Measurements from ENCODE around the gene SLC41A2. TPM values are rescaled to one million over a fixed set of nuclear protein-coding genes. Genes with fewer than 3 reads are reported as not detected.

SLC41A2 gene
- total and polyA plus RNA-seq, 2 donors (not counting 1 experiment from before 2014, with no cell fraction given): 0.51 to 13.0 TPM

GRCh38 chr12:105001476-105001875 lies 43.4 kb upstream of the SLC41A2 start:
- Histone ChIP-seq H2AFZ (ENCODE audit: insufficient read depth, low read depth, low read length, poor library complexity, severe bottlenecking) (no peak overlapping the region), H3K9ac (ENCODE audit: low read length) (no peak overlapping the region), H3K4me1 (ENCODE audit: control insufficient read depth in 2 of 2, insufficient read depth in 2 of 2, low read length in 2 of 2) (no peaks in the 10 kb centered on the region), H3K79me2 (ENCODE audit: control insufficient read depth, insufficient read depth, low read length) (peaks cover 9% of the 10 kb centered on the region), H3K36me3 (replicated peaks in 1 of 2; ENCODE audit: control extremely low read depth in 1 of 2, control insufficient read depth in 1 of 2, extremely low read depth in 1 of 2, insufficient read depth in 2 of 2, low read length in 1 of 2) (peaks cover 5 to 51% of the 10 kb centered on the region in 2 experiments), H4K20me1 (ENCODE audit: control insufficient read depth, insufficient read depth, low read length, poor library complexity, severe bottlenecking) (no peaks in the 10 kb centered on the region), H3K9me3 (ENCODE audit: control extremely low read depth in 1 of 3, control insufficient read depth in 2 of 3, insufficient read depth in 1 of 3, low read length in 2 of 3) (no peaks in the 10 kb centered on the region), H3K4me2 (replicated peaks; ENCODE audit: low read depth, low read length, poor library complexity, severe bottlenecking) (no peak overlapping the region), H3K27me3 (replicated peaks in 1 of 4; ENCODE audit: control extremely low read depth in 1 of 4, control insufficient read depth in 3 of 4, insufficient read depth in 4 of 4, low read length in 3 of 4) (no peaks in the 10 kb centered on the region), H3K4me3 (ENCODE audit: control extremely low read depth in 1 of 5, extremely low read depth in 1 of 5, insufficient read depth in 1 of 5, low read depth in 2 of 5, low read length in 4 of 5) (no peak overlapping the region), H3K27ac (ENCODE audit: low read length in 2 of 2) (no peak overlapping the region)
- H3K9me3 Mint-ChIP-seq (ENCODE audit: insufficient read depth): peaks cover 10% of the 10 kb centered on the region
- intact Hi-C loops (cut with micrococcal nuclease): no loop called here
- POLR2A ChIA-PET: no interaction called here
- H3K27ac Mint-ChIP-seq: no peak overlapping the region
- H3K4me1 Mint-ChIP-seq: no peaks in the 10 kb centered on the region
- H3K27me3 Mint-ChIP-seq: no peaks in the 10 kb centered on the region
- CTCF ChIA-PET: interaction anchor here (1.8 kb wide), 1 partner anchor 620 kb away, joined by 4 read pairs; no protein-coding TSS in a partner anchor
- no peak for ATAC-seq (ENCODE audit: low read depth)
- DNase-seq: no peak
- TF ChIP-seq EZH2 (IDR thresholded peaks at IDR 0.05; ENCODE audit: borderline replicate concordance, insufficient read depth, low read depth, low read length, poor library complexity, severe bottlenecking): no peak
- TF ChIP-seq CTCF (IDR thresholded peaks at IDR 0.05): no peak
- H3K4me3 Mint-ChIP-seq: no peak overlapping the region

GRCh38 chr12:104999347-104999685 lies 41.2 kb upstream of the SLC41A2 start:
- DNase-seq: no peak
- no peak for ATAC-seq (ENCODE audit: low read depth)
- H3K4me2 ChIP-seq (replicated peaks; ENCODE audit: low read depth, low read length, poor library complexity, severe bottlenecking): no peak overlapping the region
- H3K27me3 ChIP-seq (replicated peaks in 1 of 4; ENCODE audit: control extremely low read depth in 1 of 4, control insufficient read depth in 3 of 4, insufficient read depth in 4 of 4, low read length in 3 of 4): no peaks in the 10 kb centered on the region
- H3K9ac ChIP-seq (ENCODE audit: low read length): no peak overlapping the region
- H3K9me3 ChIP-seq (ENCODE audit: control extremely low read depth in 1 of 3, control insufficient read depth in 2 of 3, insufficient read depth in 1 of 3, low read length in 2 of 3): no peaks in the 10 kb centered on the region
- H4K20me1 ChIP-seq (ENCODE audit: control insufficient read depth, insufficient read depth, low read length, poor library complexity, severe bottlenecking): no peaks in the 10 kb centered on the region
- H3K9me3 Mint-ChIP-seq (ENCODE audit: insufficient read depth): peaks cover 7% of the 10 kb centered on the region
- H2AFZ ChIP-seq (ENCODE audit: insufficient read depth, low read depth, low read length, poor library complexity, severe bottlenecking): no peak overlapping the region
- WGBS (ENCODE audit: insufficient coverage): 87% methylated on average over 6 of the region's 7 CpGs
- intact Hi-C loops (cut with micrococcal nuclease): no loop called here
- no peaks in the 10 kb centered on the region for H3K4me1 ChIP-seq (ENCODE audit: control insufficient read depth in 2 of 2, insufficient read depth in 2 of 2, low read length in 2 of 2)
- H3K27me3 Mint-ChIP-seq: no peaks in the 10 kb centered on the region
- ChIA-PET POLR2A (no interaction called here), CTCF (no interaction called here)
- peaks cover 9% of the 10 kb centered on the region for H3K79me2 ChIP-seq (ENCODE audit: control insufficient read depth, insufficient read depth, low read length)
- no peaks in the 10 kb centered on the region for H3K4me1 Mint-ChIP-seq
- no peak overlapping the region for H3K4me3 Mint-ChIP-seq
- TF ChIP-seq CTCF (IDR thresholded peaks at IDR 0.05) (no peak), EZH2 (IDR thresholded peaks at IDR 0.05; ENCODE audit: borderline replicate concordance, insufficient read depth, low read depth, low read length, poor library complexity, severe bottlenecking) (no peak)
- no peak overlapping the region for H3K27ac Mint-ChIP-seq
- no peak overlapping the region for H3K27ac ChIP-seq (ENCODE audit: low read length in 2 of 2)
- no peak overlapping the region for H3K4me3 ChIP-seq (ENCODE audit: control extremely low read depth in 1 of 5, extremely low read depth in 1 of 5, insufficient read depth in 1 of 5, low read depth in 2 of 5, low read length in 4 of 5)
- peaks cover 0 to 58% of the 10 kb centered on the region in 2 experiments for H3K36me3 ChIP-seq (replicated peaks in 1 of 2; ENCODE audit: control extremely low read depth in 1 of 2, control insufficient read depth in 1 of 2, extremely low read depth in 1 of 2, insufficient read depth in 2 of 2, low read length in 1 of 2)
